ENCODE data around the gene ZNF705A.
"Not testable (repeated sequence)": the region's sequence is repeated elsewhere in the genome, so short reads cannot be mapped to it uniquely, and the experiment has no call there.

DNA sequence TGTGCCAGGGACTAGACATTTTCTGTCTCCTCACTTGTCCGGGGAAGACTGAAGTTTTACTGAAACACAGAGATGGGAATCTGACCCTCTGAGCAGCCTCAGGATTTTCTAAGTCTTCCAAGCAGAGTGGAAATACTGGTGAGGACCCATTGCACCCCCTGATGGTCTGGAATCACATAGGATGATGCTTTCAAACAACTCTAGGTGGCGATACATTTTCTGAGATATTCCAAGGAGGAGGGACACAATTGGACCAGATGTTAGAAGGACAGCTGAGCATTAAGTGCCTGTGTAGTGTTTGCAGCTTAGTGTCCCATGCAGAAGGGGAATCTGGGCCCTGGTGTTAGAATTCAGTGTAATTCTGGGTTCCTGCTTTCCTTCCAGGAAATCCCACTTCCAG, 31.3 kb downstream of the ZNF705A start:
- TF ChIP-seq, protein P1, sequence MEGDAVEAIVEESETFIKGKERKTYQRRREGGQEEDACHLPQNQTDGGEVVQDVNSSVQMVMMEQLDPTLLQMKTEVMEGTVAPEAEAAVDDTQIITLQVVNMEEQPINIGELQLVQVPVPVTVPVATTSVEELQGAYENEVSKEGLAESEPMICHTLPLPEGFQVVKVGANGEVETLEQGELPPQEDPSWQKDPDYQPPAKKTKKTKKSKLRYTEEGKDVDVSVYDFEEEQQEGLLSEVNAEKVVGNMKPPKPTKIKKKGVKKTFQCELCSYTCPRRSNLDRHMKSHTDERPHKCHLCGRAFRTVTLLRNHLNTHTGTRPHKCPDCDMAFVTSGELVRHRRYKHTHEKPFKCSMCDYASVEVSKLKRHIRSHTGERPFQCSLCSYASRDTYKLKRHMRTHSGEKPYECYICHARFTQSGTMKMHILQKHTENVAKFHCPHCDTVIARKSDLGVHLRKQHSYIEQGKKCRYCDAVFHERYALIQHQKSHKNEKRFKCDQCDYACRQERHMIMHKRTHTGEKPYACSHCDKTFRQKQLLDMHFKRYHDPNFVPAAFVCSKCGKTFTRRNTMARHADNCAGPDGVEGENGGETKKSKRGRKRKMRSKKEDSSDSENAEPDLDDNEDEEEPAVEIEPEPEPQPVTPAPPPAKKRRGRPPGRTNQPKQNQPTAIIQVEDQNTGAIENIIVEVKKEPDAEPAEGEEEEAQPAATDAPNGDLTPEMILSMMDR (IDR thresholded peaks at IDR 0.05; ENCODE audit: low read depth, low read length, poor library complexity, severe bottlenecking) = not testable (repeated sequence)
- TF ChIP-seq EZH2phosphoT487 (IDR thresholded peaks at IDR 0.05; ENCODE audit: borderline replicate concordance, low read length) = not testable (repeated sequence)
